K562 (cell line): ENCODE measurements around the gene UBA1. TPM values are rescaled to one million over a fixed set of nuclear protein-coding genes. Genes with fewer than 3 reads are reported as not detected.

ENCODE experiments used
- ARID4B ChIP-seq: sonication (generic); formaldehyde crosslinking; IDR thresholded peaks from 2 replicates; pipeline ENCODE4 v1.8.0; 2022; ENCODE audit warnings: mild to moderate bottlenecking, missing genetic modification reagents
- CHD1 ChIP-seq: fragments of 200-600 bp; sonication (generic); IDR thresholded peaks from one replicate; pipeline ENCODE4 v1.6.1; 2012; ENCODE audit warnings: mild to moderate bottlenecking, moderate library complexity, low read length, inconsistent platforms
- CHD2 ChIP-seq: IDR thresholded peaks from 2 replicates; pipeline ENCODE4 v1.6.1; 2011; ENCODE audit warnings: low read depth, low read length
- E2F6 ChIP-seq, 2 experiments: IDR thresholded peaks; 2 replicates each; pipeline ENCODE4 v1.6.1; 2011; ENCODE audit warnings: borderline replicate concordance in 1 of 2, control low read depth in 1 of 2, low read depth in 1 of 2, low read length in 1 of 2, mild to moderate bottlenecking in 1 of 2, mixed read lengths in 1 of 2, moderate library complexity in 1 of 2; ENCODE audit not compliant: insufficient read depth in 1 of 2, insufficient read length in 1 of 2, poor library complexity in 1 of 2, severe bottlenecking in 1 of 2; ENCODE audit errors: extremely low read depth in 1 of 2
- HMGN3 ChIP-seq: IDR thresholded peaks from 2 replicates; pipeline ENCODE4 v1.6.1; 2011; ENCODE audit warnings: borderline replicate concordance, low read depth, mild to moderate bottlenecking, mixed read lengths, low read length; ENCODE audit not compliant: insufficient read length; ENCODE audit errors: extremely low read depth
- MTA3 ChIP-seq: fragments of 450-650 bp; formaldehyde crosslinking; IDR thresholded peaks from 2 replicates; pipeline ENCODE4 v1.6.1; 2017; ENCODE audit warnings: mild to moderate bottlenecking, borderline replicate concordance
- NKRF ChIP-seq: fragments of 450-650 bp; IDR thresholded peaks from 2 replicates; pipeline ENCODE4 v1.6.1; 2016; ENCODE audit warnings: borderline replicate concordance
- POLR2A ChIP-seq: fragments of 450-650 bp; conservative IDR thresholded peaks from 2 replicates; pipeline ENCODE4 v1.6.1; 2016
- TEAD1 ChIP-seq, 2 experiments: fragments of 450-650 bp in 1 of 2; sonication (generic) in 1 of 2; formaldehyde crosslinking; IDR thresholded peaks; 2 replicates each; pipeline versions ENCODE4 v1.4.0 to v1.8.0; 2020 to 2022; ENCODE audit warnings: mild to moderate bottlenecking in 2 of 2, missing genetic modification reagents in 1 of 2
- UBTF ChIP-seq, 2 experiments: IDR thresholded peaks; 2 replicates each; pipeline ENCODE4 v1.6.1; 2012; ENCODE audit warnings: improper control_type of control experiment in 2 of 2, low read depth in 2 of 2, low read length in 2 of 2, borderline replicate concordance in 1 of 2
- ZFX ChIP-seq: sonication (generic); formaldehyde crosslinking; IDR thresholded peaks from 2 replicates; pipeline ENCODE4 v1.8.0; 2022; ENCODE audit warnings: mild to moderate bottlenecking, missing genetic modification reagents, moderate library complexity
- ZNF232 ChIP-seq: sonication (generic); formaldehyde crosslinking; IDR thresholded peaks from 2 replicates; pipeline ENCODE4 v1.8.0; 2022; ENCODE audit warnings: mild to moderate bottlenecking, missing genetic modification reagents
- polyA plus RNA-seq, 8 experiments: library from polyadenylated mRNA; depleted of rRNA in 4 of 8; stranded (reverse) in 5 of 8; unstranded in 3 of 8; fragments of >200 nt; fragmentation: Nextera tagmentation in 2 of 8; fragmentation: Illumina TruSeq in 1 of 8; extraction: Ambion mirVana in 2 of 8; extraction: Trizol in 1 of 8; gene quantifications; 2 replicates each; pipeline versions ENCODE4 v1.2.1 to v1.2.3, GENCODE V29; 2011 to 2014; ENCODE audit warnings: inconsistent platforms in 1 of 8, missing spikeins in 1 of 8
- total RNA-seq, 7 experiments: library from RNA; depleted of rRNA in 6 of 7; stranded (reverse); fragments of >200 nt in 6 of 7; fragmentation: Illumina TruSeq in 2 of 7; extraction: Trizol in 2 of 7; gene quantifications; 2 replicates each; pipeline versions ENCODE4 v1.2.1 to v1.2.3, GENCODE V29; 2011 to 2021; ENCODE audit warnings: low replicate concordance in 1 of 7

The UBA1 gene
- total and polyA plus RNA-seq, 9 of the 15 experiments (the other 6 are each of a cell fraction or from before 2014, with no cell fraction given) = 32.0 to 174 (median 93.6) TPM

- TF ChIP-seq UBTF (IDR thresholded peaks at IDR 0.05; ENCODE audit: borderline replicate concordance in 1 of 2, low read depth in 2 of 2, low read length in 2 of 2) = no peak
- TF ChIP-seq ZFX (CRISPR knock-in tag) = peak; percentile 70
- TF ChIP-seq TEAD1 (CRISPR knock-in tag; IDR thresholded peaks at IDR 0.05) = 0 out of 4 replicates have a peak, but pooled peaks of 1 of the 2 experiments have one; percentile 25
- no peak for TF ChIP-seq CHD2
- no peak for TF ChIP-seq CHD1
- TF ChIP-seq MTA3 = 0 out of 2 replicates have a peak, but pooled peaks have one; percentile 22
- TF ChIP-seq E2F6 (IDR thresholded peaks at IDR 0.05; ENCODE audit: borderline replicate concordance in 1 of 2, extremely low read depth in 1 of 2, insufficient read depth in 1 of 2, insufficient read length in 1 of 2, low read depth in 1 of 2, low read length in 1 of 2, poor library complexity in 1 of 2, severe bottlenecking in 1 of 2) = peak; percentile 10 to 68
- TF ChIP-seq NKRF = peak; percentile 41; the same call in 1 of the 2 replicates
- TF ChIP-seq POLR2A = peak; percentile 83
- TF ChIP-seq ZNF232 (CRISPR knock-in tag) = no peak
- peak; percentile 58; the same call in 1 of the 2 replicates for TF ChIP-seq ARID4B (CRISPR knock-in tag)
- peak; percentile 54 for TF ChIP-seq HMGN3
These were observed 39.2 kb downstream of the UBA1 start, which contains the start of gene USP11 (continued) for GRCh38 chrX:47232803-47233332.
